C4-2B (cell line): Measurements from ENCODE around the gene CCSER1.

Experiments
- ZFX ChIP-seq: fragments of 450-650 bp; IDR thresholded peaks from 2 replicates; pipeline ENCODE4 v1.6.1; 2017
- TF ChIP-seq, protein P1 (sequence below): fragments of 450-650 bp; conservative IDR thresholded peaks from 2 replicates; pipeline ENCODE4 v1.5.1; 2017; ENCODE audit warnings: mild to moderate bottlenecking

DNA sequence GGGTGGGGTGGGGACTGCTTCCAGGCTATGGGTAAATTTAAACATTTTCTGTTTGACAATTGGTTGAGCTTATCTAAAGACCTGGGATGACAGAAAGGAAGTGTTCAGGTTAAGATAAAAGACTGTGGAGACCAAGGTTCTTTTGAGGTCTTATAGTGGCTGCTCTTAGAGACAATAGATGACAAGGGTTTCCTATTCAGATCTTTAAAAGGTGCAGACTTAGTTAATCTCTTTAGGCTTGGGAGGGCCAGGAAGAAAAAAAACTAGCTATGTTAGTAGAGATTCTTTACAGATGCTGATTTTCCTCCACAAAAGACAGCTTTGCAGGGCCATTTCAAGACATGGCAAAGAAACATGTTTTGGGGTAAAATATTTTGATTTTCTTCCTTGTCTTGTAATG lies 972.5 kb downstream of the CCSER1 start:
- TF ChIP-seq, protein P1, sequence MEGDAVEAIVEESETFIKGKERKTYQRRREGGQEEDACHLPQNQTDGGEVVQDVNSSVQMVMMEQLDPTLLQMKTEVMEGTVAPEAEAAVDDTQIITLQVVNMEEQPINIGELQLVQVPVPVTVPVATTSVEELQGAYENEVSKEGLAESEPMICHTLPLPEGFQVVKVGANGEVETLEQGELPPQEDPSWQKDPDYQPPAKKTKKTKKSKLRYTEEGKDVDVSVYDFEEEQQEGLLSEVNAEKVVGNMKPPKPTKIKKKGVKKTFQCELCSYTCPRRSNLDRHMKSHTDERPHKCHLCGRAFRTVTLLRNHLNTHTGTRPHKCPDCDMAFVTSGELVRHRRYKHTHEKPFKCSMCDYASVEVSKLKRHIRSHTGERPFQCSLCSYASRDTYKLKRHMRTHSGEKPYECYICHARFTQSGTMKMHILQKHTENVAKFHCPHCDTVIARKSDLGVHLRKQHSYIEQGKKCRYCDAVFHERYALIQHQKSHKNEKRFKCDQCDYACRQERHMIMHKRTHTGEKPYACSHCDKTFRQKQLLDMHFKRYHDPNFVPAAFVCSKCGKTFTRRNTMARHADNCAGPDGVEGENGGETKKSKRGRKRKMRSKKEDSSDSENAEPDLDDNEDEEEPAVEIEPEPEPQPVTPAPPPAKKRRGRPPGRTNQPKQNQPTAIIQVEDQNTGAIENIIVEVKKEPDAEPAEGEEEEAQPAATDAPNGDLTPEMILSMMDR: no peak
- TF ChIP-seq ZFX: no peak
